ENCODE measurements around the gene SYT9.

- TF ChIP-seq CTCF (IDR thresholded peaks at IDR 0.05) (no peak), POLR2A (IDR thresholded peaks at IDR 0.05) (no peak)
Observed at GRCh38 chr11:7268758-7269157, 17.1 kb downstream of the SYT9 start.

All from stomach (tissue), 4 donors.